Epithelial cell of proximal tubule (primary cell): ENCODE measurements around the gene JPH3. TPM values are rescaled to one million over a fixed set of nuclear protein-coding genes. Genes with fewer than 3 reads are reported as not detected.

Experiments
- DNase-seq: peaks from one replicate; pipeline ENCODE4 v3.0.0-alpha.2; 2011; ENCODE audit warnings: low read depth
- H3K4me3 ChIP-seq: 2 replicates; pipeline ENCODE4 v1.5.1; 2011; ENCODE audit warnings: low read depth, mild to moderate bottlenecking, low read length
- total RNA-seq: library from RNA; depleted of rRNA; stranded (reverse); fragments of >200 nt; gene quantifications from 2 replicates; pipeline ENCODE4 v1.2.3, GENCODE V29; 2015
- TF ChIP-seq, protein P1 (sequence below): conservative IDR thresholded peaks from 2 replicates; pipeline ENCODE4 v1.5.1; 2012; ENCODE audit warnings: low read depth, mild to moderate bottlenecking, low read length

JPH3 gene
- total RNA-seq, 1 donor from 2014 or later, result 0.40 TPM

GRCh38 chr16:87727346-87727745, 125.0 kb downstream of the JPH3 start:
- no peak for DNase-seq
- TF ChIP-seq, protein P1, sequence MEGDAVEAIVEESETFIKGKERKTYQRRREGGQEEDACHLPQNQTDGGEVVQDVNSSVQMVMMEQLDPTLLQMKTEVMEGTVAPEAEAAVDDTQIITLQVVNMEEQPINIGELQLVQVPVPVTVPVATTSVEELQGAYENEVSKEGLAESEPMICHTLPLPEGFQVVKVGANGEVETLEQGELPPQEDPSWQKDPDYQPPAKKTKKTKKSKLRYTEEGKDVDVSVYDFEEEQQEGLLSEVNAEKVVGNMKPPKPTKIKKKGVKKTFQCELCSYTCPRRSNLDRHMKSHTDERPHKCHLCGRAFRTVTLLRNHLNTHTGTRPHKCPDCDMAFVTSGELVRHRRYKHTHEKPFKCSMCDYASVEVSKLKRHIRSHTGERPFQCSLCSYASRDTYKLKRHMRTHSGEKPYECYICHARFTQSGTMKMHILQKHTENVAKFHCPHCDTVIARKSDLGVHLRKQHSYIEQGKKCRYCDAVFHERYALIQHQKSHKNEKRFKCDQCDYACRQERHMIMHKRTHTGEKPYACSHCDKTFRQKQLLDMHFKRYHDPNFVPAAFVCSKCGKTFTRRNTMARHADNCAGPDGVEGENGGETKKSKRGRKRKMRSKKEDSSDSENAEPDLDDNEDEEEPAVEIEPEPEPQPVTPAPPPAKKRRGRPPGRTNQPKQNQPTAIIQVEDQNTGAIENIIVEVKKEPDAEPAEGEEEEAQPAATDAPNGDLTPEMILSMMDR, result no peak
- no peak overlapping the region for H3K4me3 ChIP-seq

- TF ChIP-seq, protein P1, result no peak
- no peak for DNase-seq
- no peak overlapping the region for H3K4me3 ChIP-seq
Measured at GRCh38 chr16:87728026-87728425, 125.7 kb downstream of the JPH3 start.

DNA sequence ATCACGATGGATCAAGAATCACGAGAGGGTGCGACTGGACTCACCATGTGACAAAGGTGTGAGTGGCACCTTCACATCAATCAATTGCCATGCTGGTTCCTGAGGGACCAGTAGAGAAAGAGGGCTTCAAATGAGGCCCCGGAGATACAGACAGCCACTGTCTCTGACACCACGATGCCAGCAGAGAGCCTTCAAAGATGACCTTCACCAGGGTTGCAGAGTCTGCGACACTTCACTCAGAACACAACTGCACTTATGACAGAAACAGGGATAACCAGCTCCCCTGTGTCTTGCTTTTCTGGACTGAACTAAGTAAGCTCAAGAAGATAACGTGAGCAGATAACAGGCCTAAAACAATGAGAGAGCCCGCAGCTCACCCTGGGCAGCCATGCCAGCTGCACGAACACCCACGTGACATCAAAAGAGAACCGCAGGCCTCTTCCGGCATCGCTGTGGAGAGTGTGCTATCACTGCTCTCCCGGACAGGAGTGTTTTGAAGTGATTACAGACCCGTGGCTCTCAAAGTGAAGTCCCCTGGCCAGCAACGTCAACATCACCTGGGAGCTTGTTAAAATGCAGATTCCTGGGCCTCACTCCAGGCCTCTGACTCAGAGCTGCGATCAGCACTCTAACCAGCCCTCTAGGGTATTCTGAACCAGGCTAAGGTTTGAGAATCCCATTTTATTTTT, 127.1 kb downstream of the JPH3 start:
- DNase-seq, result no peak
- TF ChIP-seq, protein P1, result no peak
- no peak overlapping the region for H3K4me3 ChIP-seq

- H3K4me3 ChIP-seq, result no peak overlapping the region
- DNase-seq, result no peak
- TF ChIP-seq, protein P1, result no peak
Measured at GRCh38 chr16:87731607-87732006, 129.3 kb downstream of the JPH3 start.

DNA sequence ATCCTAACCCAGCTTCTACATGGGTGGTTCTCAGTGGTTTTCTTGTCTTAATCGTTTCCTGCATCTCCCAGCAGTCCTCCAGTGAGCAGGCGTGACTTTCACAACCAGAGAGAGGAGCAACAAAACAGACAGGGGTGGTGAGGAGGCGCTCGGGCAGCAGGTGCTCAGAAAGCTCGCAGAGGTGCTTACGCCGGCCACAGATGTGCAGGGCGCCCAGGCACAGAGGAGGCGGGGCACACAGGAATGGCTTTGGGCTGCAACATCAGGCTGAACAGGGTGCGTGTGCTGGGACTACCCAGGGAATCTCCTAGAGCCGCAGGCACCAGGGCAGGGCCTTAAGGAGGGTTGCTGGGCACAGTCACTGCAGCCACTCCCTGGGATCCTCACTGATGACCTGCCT, 130.9 kb downstream of the JPH3 start:
- TF ChIP-seq, protein P1, result no peak
- no peak for DNase-seq
- H3K4me3 ChIP-seq, result no peak overlapping the region

GRCh38 chr16:87734644-87735043, 132.3 kb downstream of the JPH3 start:
- no peak overlapping the region for H3K4me3 ChIP-seq
- no peak for DNase-seq
- TF ChIP-seq, protein P1, result no peak
